ENCODE measurements around the gene FRS2. TPM values are rescaled to one million over a fixed set of nuclear protein-coding genes. Genes with fewer than 3 reads are reported as not detected.

FRS2 gene
- total and polyA plus RNA-seq, 10 of the 15 experiments (the other 5 are each of a cell fraction or from before 2014, with no cell fraction given) = 1.1 to 13.1 (median 5.9) TPM

DNA sequence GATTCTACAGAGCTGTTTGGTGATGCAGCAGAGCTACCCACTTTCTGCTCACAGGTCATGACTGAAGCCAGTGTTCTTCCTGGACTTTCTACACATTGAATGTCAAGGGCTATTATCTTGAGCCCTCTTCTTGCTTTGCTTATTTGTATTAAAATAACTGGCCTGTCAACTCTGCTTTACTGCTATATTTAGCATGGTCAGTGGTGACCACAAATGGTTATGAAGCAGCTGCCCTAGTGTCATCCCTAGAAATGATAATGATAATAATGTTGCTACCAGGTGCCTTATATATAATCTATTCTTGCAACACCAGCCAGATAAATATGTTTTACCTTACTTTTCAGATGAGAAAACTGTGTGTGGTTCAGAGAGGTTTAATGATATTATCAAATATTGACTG, 143.2 kb downstream of the FRS2 start:
- Histone ChIP-seq H3K4me1 (ENCODE audit: control insufficient read depth, insufficient read depth, low read length) (no peaks in the 10 kb centered on the region), H3K36me3 (ENCODE audit: control insufficient read depth in 2 of 2, insufficient read depth in 2 of 2, low read length in 1 of 2) (no peaks in the 10 kb centered on the region), H4K20me1 (ENCODE audit: control insufficient read depth, insufficient read depth) (no peaks in the 10 kb centered on the region), H3K4me2 (ENCODE audit: control insufficient read depth, insufficient read depth) (no peak overlapping the region), H3K79me2 (ENCODE audit: control insufficient read depth, insufficient read depth, low read length) (no peaks in the 10 kb centered on the region), H2AFZ (ENCODE audit: control insufficient read depth, low read depth, low read length) (no peak overlapping the region), H3K4me3 (no peak overlapping the region), H3K9ac (ENCODE audit: control insufficient read depth, insufficient read depth, low read length) (no peak overlapping the region), H3K27ac (ENCODE audit: control insufficient read depth, insufficient read depth) (no peak overlapping the region), H3K27me3 (replicated peaks in 1 of 2; ENCODE audit: control insufficient read depth in 2 of 2, insufficient read depth in 2 of 2, low read length in 1 of 2) (no peaks in the 10 kb centered on the region; a peak in 1 of 4 replicates), H3K9me3 (replicated peaks; ENCODE audit: control insufficient read depth, insufficient read depth, low read length) (no peaks in the 10 kb centered on the region)
- ChIA-PET RAD21 (ENCODE audit: unreplicated experiment) (no interaction called here), POLR2A (no interaction called here), SMC1A (ENCODE audit: uncharacterized antibody, unreplicated experiment) (no interaction called here), CTCF (no interaction called here)
- FAIRE-seq (no peak), DNase-seq (ENCODE audit: low read depth, low spot score) (no peak), ATAC-seq (no peak)
- intact Hi-C loops (cut with micrococcal nuclease; ENCODE audit: unreplicated experiment) (no loop called here), in situ Hi-C loops (cut with MboI) (no loop called here)
- TF ChIP-seq TARDBP (IDR thresholded peaks at IDR 0.05; ENCODE audit: borderline replicate concordance) = no peak
- TF ChIP-seq, protein P1, sequence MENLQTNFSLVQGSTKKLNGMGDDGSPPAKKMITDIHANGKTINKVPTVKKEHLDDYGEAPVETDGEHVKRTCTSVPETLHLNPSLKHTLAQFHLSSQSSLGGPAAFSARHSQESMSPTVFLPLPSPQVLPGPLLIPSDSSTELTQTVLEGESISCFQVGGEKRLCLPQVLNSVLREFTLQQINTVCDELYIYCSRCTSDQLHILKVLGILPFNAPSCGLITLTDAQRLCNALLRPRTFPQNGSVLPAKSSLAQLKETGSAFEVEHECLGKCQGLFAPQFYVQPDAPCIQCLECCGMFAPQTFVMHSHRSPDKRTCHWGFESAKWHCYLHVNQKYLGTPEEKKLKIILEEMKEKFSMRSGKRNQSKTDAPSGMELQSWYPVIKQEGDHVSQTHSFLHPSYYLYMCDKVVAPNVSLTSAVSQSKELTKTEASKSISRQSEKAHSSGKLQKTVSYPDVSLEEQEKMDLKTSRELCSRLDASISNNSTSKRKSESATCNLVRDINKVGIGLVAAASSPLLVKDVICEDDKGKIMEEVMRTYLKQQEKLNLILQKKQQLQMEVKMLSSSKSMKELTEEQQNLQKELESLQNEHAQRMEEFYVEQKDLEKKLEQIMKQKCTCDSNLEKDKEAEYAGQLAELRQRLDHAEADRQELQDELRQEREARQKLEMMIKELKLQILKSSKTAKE (IDR thresholded peaks at IDR 0.05; ENCODE audit: low read depth, poor library complexity, severe bottlenecking) = no peak
- no peak for TF ChIP-seq KDM1A (IDR thresholded peaks at IDR 0.05; ENCODE audit: borderline replicate concordance)
- TF ChIP-seq EZH2 (IDR thresholded peaks at IDR 0.05; ENCODE audit: borderline replicate concordance, control insufficient read depth, low read depth, low read length) = no peak
- no peak for TF ChIP-seq HDAC6 (IDR thresholded peaks at IDR 0.05; ENCODE audit: unreplicated experiment)
- TF ChIP-seq, protein P2, sequence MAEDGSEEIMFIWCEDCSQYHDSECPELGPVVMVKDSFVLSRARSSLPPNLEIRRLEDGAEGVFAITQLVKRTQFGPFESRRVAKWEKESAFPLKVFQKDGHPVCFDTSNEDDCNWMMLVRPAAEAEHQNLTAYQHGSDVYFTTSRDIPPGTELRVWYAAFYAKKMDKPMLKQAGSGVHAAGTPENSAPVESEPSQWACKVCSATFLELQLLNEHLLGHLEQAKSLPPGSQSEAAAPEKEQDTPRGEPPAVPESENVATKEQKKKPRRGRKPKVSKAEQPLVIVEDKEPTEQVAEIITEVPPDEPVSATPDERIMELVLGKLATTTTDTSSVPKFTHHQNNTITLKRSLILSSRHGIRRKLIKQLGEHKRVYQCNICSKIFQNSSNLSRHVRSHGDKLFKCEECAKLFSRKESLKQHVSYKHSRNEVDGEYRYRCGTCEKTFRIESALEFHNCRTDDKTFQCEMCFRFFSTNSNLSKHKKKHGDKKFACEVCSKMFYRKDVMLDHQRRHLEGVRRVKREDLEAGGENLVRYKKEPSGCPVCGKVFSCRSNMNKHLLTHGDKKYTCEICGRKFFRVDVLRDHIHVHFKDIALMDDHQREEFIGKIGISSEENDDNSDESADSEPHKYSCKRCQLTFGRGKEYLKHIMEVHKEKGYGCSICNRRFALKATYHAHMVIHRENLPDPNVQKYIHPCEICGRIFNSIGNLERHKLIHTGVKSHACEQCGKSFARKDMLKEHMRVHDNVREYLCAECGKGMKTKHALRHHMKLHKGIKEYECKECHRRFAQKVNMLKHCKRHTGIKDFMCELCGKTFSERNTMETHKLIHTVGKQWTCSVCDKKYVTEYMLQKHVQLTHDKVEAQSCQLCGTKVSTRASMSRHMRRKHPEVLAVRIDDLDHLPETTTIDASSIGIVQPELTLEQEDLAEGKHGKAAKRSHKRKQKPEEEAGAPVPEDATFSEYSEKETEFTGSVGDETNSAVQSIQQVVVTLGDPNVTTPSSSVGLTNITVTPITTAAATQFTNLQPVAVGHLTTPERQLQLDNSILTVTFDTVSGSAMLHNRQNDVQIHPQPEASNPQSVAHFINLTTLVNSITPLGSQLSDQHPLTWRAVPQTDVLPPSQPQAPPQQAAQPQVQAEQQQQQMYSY (CRISPR knock-in tag; IDR thresholded peaks at IDR 0.05) = no peak
- TF ChIP-seq SMARCA5 (IDR thresholded peaks at IDR 0.05) = no peak
- no peak for TF ChIP-seq GABPA (IDR thresholded peaks at IDR 0.05; ENCODE audit: low read depth)
- TF ChIP-seq HDAC2 (IDR thresholded peaks at IDR 0.05) = no peak
- no peak for TF ChIP-seq MTA2 (IDR thresholded peaks at IDR 0.05; ENCODE audit: low read depth)
- no peak for TF ChIP-seq MTA3 (IDR thresholded peaks at IDR 0.05; ENCODE audit: borderline replicate concordance, low read length)
- TF ChIP-seq, protein P3, sequence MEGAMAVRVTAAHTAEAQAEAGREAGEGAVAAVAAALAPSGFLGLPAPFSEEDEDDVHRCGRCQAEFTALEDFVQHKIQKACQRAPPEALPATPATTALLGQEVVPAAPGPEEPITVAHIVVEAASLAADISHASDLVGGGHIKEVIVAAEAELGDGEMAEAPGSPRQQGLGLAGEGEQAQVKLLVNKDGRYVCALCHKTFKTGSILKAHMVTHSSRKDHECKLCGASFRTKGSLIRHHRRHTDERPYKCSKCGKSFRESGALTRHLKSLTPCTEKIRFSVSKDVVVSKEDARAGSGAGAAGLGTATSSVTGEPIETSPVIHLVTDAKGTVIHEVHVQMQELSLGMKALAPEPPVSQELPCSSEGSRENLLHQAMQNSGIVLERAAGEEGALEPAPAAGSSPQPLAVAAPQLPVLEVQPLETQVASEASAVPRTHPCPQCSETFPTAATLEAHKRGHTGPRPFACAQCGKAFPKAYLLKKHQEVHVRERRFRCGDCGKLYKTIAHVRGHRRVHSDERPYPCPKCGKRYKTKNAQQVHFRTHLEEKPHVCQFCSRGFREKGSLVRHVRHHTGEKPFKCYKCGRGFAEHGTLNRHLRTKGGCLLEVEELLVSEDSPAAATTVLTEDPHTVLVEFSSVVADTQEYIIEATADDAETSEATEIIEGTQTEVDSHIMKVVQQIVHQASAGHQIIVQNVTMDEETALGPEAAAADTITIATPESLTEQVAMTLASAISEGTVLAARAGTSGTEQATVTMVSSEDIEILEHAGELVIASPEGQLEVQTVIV (IDR thresholded peaks at IDR 0.05; ENCODE audit: borderline replicate concordance, partially characterized antibody) = no peak
- no peak for TF ChIP-seq IKZF2 (IDR thresholded peaks at IDR 0.05)
- no peak for TF ChIP-seq POLR2AphosphoS5 (IDR thresholded peaks at IDR 0.05; ENCODE audit: low read length)
- TF ChIP-seq HDGF (IDR thresholded peaks at IDR 0.05) = no peak
- no peak for TF ChIP-seq HCFC1 (IDR thresholded peaks at IDR 0.05; ENCODE audit: low read length)
- no TSS peak for BruUV-seq (replicated peaks)

Measured in GM12878 (cell line).